ENCODE measurements around the gene CXCR5.

CXCR5 gene

GRCh38 chr11:118938491-118939403 lies 55.1 kb downstream of the CXCR5 start:
- H3K4me3 ChIP-seq (ENCODE audit: low read depth, low read length): no peak overlapping the region
- peak; percentile 78 for DNase-seq (ENCODE audit: low read depth)
- TF ChIP-seq, protein P1, sequence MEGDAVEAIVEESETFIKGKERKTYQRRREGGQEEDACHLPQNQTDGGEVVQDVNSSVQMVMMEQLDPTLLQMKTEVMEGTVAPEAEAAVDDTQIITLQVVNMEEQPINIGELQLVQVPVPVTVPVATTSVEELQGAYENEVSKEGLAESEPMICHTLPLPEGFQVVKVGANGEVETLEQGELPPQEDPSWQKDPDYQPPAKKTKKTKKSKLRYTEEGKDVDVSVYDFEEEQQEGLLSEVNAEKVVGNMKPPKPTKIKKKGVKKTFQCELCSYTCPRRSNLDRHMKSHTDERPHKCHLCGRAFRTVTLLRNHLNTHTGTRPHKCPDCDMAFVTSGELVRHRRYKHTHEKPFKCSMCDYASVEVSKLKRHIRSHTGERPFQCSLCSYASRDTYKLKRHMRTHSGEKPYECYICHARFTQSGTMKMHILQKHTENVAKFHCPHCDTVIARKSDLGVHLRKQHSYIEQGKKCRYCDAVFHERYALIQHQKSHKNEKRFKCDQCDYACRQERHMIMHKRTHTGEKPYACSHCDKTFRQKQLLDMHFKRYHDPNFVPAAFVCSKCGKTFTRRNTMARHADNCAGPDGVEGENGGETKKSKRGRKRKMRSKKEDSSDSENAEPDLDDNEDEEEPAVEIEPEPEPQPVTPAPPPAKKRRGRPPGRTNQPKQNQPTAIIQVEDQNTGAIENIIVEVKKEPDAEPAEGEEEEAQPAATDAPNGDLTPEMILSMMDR (conservative IDR thresholded peaks at IDR 0.05; ENCODE audit: low read depth, low read length): no peak

DNA sequence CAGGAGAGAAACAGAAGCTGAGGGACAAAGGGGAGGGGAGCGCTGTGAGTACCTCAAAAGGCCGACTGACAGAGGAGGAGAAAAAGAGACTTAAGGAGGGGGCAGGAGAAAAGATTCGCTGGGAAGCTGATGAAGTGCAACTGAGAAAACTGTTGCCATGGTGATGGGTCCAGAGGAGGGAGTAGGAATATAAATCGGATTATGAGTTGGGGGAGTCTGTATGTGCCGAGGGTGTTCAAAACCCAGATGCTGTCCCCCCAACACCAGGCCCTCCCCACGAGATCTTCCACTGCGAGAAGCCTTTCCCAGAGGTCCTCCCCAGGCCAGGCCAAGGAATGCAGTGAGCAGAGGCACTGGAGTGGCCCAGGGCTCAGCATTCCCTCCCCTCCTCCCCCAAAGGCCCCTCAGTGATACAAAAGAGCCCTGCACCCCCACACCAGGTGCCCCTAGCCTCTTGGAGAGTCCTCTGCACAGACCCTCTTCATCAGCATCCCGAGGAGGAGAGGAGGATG lies 55.8 kb downstream of the CXCR5 start:
- TF ChIP-seq, protein P1 (conservative IDR thresholded peaks at IDR 0.05; ENCODE audit: low read depth, low read length): no peak
- no peak for DNase-seq (ENCODE audit: low read depth)
- no peak overlapping the region for H3K4me3 ChIP-seq (ENCODE audit: low read depth, low read length)

DNA sequence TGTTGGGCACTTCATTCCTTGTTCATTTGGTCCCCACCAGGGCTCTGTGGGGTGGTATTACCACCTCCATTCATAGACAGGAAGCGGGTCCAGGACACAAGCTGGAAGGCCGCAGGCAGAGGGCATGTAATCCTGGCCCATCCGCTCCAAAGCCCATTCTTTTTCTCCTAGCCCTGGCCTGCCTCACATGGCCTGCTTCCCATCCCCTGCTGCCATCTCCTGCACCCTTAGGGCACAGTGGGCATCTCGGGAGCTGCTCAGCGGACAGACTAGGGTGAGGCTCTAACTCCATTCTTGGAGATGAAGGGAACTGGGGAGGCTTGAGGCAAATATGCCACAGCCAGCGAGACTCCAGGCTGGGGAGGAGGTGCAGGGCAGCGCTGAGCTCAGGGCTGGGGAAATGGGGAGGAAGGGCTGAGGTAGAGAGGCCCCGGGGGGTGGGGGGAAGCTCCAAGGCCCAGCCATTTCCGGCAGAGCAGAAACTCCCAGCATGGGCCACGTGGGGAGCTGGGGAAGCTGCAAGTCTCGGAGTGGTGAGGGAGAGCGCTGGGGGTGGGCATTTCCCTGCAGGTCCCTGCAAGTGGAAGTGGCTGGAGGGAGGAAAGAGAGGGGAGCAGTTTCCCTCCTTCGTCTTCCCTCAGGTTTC lies 56.4 kb downstream of the CXCR5 start:
- DNase-seq (ENCODE audit: low read depth): peak; percentile 54
- TF ChIP-seq, protein P1 (conservative IDR thresholded peaks at IDR 0.05; ENCODE audit: low read depth, low read length): no peak
- no peak overlapping the region for H3K4me3 ChIP-seq (ENCODE audit: low read depth, low read length)

DNA sequence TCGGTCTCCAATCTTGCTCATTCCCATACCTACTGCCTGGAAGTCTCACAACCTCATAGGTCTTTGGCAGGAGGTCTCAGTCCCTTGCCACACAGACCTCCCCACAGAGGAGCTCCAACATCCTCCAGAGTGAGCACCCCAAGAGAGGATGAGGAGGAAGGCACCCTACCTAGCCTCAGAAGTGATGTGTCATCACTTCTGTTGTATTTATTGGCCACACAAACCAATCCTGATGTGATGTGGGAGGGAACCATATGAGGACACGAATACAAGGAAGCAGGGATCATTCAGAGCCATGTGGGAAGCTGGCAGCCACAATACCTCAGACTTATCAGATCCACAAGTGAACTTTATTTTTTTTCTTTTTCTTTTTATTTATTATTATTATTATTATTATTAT lies 63.4 kb downstream of the CXCR5 start:
- no peak for DNase-seq (ENCODE audit: low read depth)
- H3K4me3 ChIP-seq (ENCODE audit: low read depth, low read length): no peak overlapping the region
- TF ChIP-seq, protein P1 (conservative IDR thresholded peaks at IDR 0.05; ENCODE audit: low read depth, low read length): no peak
